HG03571 (cell line): ENCODE data around the gene MRPL16.

Source experiments
- ATAC-seq: cut with Tn5 transposase; IDR thresholded peaks from one replicate; pipeline ENCODE4 v1.9.1; 2021; ENCODE audit not compliant: unreplicated experiment

MRPL16 gene

DNA sequence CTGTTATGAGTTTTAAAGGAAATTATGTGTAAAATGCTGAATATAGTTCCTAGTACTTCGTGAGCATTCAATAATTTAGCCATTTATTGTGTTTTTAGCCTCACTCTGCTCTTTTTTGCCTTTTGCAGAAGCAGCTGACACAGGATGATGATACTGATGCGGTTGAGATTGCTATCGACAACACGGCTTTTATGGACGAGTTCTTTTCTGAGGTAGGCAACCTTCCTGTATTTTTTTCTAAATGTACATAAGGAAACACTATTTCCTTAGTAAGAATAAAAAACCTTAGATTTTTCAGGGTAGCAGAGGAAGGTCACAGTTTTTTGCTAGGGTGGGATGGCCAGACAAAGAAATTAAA lies 37.5 kb downstream of the MRPL16 start:
- ATAC-seq, result no peak

DNA sequence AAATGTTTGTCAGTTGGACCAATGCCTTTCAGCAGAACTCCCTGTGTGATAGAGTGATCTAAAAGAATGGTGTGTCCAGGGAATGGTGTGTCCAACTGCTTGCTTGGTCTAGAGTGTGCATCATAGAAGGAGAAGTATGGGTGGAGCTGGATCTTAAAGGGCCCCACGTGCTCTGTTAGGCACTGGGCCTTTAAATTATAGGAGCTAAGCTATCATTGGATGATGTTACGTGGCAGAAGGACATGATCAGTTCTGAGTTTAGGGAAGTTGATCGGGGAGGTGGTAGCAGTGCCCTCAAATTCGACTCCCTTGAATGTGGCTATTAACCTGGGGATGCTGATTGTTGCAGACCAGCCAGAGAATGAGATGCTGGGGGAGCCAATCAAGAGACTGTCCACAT lies 39.0 kb downstream of the MRPL16 start:
- ATAC-seq, result no peak

DNA sequence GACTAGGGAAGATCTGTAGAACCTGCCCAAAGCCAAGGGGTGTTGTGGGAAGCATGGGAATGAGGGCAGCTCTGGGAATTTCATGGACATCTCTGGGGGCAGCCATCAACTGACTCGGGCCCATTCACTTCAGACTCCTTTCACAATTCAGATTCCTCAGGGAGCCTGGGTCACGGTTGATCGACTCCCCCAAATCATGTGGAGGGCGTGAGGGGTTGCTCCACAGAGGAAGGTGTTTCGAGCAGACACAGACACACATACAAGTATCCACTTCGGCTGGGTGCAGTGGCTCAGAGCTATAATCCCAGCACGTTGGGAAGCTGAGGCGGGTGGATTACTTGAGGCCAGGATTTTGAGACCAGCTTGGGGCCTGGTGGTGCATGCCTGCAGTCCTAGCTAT lies 39.7 kb downstream of the MRPL16 start:
- no peak for ATAC-seq

DNA sequence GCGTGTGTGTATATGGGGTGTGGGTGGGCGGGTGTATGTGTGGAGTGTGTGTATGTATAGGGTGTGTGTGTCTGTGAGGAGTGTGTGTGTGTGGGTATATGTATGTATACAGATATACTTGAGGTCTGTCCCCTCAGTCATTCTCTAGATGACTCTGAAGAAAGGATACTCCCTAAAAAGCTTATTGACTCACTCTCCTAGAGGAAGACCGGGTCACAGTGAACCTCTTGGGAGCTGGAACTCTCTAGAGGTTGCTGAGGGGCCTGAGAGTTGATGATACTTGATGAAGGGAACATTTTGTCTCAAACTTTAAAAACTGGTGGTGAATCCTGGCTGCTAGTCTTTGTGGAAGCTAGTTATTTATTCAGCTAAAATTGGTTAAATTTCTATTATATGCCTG lies 40.3 kb downstream of the MRPL16 start:
- ATAC-seq, result no peak

DNA sequence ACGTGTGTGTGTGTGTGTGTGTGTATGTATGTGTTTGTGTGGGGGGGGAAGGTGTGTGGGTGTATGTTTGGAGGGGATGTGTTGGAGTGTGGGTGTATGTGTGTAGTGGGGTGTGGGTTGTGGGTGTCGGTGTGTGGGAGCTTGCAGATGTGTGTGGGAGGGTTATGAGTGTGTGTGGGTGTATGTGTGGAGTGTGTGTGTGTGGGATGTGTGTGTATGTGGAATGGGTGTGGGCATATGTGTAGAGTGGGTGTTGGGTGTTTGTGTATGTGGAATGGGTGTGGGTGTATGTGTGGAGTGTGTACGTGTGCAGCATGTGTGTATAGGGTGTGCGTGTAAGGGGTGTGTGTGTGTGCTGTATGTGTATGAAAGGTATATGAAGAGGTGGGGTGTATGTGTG lies 40.8 kb downstream of the MRPL16 start:
- no peak for ATAC-seq

DNA sequence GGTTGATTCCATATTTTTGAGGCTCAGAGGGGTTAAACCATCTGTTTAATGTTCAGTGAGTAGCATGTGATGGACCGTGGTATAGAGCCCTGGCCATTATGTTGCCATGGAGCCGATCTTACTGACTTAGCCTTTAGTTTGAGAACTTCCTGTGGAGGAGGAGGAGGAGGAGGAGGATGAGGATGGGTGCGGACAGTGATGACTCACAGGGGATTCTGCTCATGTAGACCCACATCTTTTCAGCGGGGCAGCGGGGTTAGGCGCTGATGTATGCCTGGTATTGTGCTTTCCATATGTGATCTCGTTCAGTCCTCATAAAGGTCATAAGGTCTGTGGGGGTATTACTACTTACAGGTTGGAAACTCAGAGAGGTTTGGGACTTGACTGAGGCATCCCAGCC lies 41.5 kb downstream of the MRPL16 start:
- no peak for ATAC-seq

DNA sequence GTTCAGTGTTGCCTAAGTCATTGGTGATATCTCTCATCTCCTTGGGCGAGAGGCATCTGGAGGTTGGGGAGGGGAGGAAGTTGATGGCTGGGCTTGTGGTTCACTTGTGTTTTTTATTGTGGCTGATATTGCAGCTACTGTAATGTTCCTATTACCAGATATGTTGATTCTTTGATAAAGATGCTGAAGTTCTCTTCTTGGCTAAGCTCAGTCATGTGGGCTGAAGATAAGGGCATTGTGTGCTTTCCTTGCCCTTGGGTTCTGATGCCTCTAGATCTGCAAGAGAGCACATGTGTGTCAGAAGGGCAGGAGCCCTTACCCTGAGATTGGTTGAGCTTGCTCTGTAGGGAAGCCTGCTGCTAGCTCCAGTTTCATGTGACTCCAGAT lies 43.4 kb downstream of the MRPL16 start:
- ATAC-seq, result no peak

DNA sequence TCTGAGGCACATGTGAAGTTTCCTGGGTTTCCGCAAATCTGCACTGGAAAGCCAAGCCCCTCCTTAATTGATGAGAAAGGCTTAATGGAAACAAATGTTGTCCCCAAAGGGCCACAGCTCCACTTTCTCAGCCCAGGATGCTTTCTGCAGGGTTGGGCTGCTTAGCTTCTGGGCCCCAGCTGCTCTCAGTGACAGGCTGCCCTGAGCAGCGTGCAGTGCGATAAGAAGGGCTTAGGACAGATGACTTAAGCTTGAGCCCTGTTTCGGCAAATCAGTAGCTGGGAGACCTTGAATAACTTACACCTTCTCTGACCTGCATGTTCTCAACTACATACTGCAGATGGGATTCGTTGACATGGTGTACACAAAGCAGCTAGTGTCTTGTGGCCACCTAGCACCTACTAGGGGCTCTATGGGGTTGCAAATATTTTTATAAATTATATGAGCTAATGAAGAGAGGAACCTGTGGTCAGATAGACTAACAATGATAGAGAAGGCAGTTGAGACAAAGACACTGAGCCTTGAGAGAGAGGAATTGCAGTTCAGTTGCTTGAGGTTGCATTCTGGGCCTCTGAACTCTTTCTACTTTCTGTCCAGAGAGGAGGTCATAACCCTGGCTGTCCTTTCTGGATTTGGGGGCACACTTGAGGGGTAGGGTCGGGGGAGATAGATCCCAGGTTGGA lies 43.9 kb downstream of the MRPL16 start:
- ATAC-seq, result no peak

DNA sequence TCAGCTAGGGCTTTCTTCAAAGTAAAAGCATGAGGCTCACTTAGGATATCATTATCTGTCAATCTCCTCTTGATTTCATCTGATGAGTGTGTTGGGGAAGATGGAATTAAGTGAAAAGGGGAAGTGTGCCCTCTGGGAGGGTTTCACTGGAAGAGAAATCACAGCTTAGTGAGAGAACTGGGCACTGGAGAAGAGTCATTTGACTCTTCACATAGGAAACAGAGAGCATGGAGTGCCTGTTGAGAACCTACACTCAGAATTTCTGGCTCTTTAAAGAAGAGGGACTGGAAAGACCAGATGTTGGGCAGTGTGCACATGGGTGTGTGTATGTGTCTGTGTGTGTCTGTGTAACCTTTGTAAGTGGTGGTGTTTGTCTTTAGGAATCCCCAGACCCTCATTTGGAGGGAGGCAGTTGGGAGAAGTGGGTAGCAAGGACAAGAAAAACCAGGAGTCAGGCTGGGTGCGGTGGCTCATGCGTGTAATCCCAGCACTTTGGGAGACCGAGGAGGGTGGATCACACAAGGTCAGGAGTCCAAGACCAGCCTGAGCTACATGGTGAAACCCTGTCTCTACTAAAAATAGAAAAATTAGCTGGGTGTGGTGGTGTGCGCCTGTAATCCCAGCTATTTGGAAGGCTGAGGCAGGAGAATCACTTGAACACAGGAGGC lies 45.4 kb downstream of the MRPL16 start:
- ATAC-seq, result no peak

DNA sequence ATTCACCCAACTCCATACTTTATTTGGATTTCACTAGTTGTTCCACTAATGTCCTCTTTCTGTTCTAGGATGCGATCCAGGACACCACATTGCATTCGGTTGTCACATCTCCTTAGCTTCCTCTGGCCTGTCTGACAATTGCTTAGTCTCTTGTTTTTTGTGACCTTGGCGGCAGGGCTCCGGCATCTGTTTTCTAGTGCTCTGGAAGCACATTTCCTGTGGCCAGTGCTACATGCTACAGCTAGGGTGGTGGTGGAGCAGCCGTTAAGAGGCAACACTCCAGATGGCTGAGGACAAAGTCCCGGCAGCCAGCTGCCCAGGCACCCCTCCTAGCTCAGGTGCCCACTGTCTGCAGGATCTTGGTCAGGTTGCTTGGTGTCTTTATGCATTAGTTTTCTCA lies 48.6 kb downstream of the MRPL16 start:
- no peak for ATAC-seq

DNA sequence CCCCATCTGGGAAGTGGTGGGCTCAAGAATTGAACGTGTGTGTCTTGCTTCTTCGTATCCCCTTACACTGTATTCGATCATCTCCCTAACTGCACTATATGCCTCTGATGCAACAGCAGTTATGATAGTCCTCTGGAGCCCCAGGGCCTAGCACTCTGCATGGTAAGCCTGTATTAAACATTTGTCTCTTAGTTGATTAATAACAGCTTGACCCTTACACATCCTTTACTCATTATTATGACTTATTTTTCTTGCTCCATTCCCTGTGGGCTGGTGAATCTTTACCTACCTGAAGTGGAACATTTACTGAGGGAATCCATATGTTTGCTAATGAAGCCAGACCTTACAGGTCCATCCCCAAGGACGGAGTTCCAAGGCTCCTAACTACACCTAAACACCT lies 49.8 kb downstream of the MRPL16 start:
- ATAC-seq, result no peak

DNA sequence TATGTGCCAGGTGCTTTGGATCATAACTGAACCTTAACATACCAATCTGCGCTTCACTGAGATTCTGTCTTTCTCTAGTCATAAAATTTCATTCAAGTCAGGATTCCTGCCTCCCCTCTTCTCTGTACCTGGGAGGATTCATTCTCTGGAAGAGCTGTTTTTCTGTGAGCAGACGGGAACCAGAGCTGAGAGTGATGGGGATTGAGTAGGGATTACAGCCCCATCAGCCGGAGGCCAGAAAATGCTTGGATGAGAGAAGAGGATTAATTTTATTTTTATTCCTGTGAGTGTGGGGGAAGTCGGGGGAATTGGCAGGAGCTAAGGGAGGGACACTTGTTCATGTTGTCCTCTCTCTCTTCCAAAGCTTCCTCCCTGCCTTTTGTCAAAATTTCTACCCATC lies 50.7 kb downstream of the MRPL16 start:
- no peak for ATAC-seq

DNA sequence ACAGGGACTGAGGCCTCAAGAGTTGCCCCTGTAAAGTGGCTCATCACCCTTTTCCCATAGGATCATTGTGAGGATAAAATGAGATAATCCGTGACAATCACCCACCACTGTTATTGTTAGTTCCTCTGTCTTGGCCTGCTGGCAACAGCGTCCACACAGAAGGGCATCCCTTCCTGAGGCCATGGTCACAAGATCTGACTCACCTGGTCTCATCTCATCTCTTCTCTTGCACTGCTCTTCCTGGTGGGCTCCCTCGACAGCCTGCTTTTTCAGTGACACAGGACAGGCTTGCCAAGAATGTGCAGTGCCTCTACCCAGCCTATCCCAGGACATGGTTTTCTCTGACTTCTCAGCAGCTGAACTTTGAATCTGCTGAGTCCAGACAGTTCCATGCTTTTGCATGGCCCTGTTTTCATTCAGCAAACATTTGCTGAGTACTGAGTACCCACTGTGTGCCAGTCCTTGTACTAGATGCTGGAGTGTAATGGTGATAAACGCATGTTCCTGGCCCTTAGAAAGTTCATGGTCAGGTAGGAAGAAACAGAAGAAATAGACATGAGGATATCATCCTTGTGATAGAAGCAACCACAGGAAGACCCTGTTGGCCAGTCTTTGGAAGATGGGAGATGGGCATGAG lies 52.1 kb downstream of the MRPL16 start:
- ATAC-seq, result no peak

DNA sequence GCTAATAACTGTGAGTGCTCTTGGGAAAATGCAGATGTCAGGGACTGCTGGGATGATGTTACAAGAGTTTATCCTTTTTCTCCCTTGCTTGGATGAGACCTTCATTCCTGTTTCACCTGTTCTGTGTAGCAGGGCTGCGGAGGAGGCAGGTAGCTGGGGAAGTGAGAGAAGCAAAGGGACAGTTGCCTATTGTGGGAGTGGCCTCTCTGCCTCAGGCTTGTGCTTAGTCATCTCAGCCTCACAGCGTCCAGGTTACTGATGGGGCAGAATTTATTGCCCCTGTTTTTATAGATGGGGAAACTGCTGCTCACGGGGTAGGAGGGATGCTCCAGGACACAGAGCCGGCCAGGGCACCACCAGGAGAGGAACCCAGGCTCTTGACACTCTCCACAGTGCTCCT lies 53.7 kb downstream of the MRPL16 start:
- ATAC-seq, result no peak

DNA sequence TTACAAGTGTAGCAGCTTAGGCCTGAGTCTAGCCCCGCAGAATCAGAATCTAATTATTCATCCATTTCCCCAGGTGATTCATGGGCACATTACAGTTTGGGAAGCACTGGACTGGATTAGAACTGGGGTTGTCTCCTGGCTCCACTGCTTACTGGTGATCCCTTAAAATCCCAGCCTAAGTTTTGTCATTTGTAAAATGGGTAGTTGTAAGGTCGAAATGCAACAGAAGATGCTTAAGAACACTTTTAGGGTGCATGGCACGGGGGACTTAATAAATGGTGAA lies 54.1 kb downstream of the MRPL16 start:
- no peak for ATAC-seq
